NCI-H82 treated with DMSO at 0.1 percent for 48 hours (cell line): Measurements from ENCODE around the gene NAA30.

Experiments used
- DNase-seq: peaks from one replicate; lab custom pipeline; 2025; ENCODE audit not compliant: unreplicated experiment; lab: John Stamatoyannopoulos, UW

NAA30 gene

GRCh38 chr14:57392830-57393229, 2.4 kb downstream of the NAA30 start:
- DNase-seq: no peak

DNA sequence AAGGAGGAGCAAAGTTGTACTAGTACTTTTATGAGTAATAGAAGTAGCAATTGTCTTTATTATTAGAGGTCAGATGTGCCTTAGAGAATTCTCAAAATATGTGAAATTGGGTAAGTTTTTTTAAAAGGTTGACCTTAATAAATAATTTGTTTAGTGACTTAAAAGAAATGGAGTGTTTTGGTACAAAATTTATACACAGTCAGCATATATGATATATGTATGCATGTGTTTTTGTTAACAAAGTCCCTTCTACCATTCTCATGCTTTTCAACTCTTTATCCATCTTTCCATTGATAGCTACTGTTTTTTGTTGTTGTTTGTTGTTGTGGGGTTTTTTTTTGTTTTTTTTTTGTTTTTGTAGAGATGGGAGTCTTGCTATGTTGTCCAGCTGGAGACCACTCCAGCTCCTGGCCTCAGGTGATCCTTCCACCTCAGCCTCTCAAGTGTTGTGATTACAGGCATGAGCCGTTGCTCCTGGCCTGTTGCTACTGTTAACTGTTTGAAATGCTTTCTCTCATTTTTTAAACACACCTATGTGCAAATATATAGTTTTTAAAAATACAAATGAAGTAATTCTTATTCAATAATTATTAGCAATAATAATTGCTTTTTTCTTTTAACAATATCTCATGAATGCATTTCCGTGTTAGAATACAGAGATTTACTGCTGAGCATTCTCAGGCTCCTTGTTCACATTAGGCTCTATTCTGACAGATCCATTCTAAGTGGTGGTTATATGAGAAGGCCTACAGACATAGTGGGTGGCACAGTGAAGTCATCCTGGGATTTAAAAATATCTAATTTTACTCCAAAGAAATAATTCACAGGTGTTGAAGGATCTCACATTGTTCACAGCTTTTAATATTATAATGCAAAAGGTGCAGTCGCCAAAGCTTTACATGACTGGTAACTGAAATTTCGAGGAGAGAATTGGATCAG, 10.4 kb downstream of the NAA30 start:
- no peak for DNase-seq

- DNase-seq: no peak
Observed at GRCh38 chr14:57401501-57401900, 11.1 kb downstream of the NAA30 start.

GRCh38 chr14:57402173-57402852, 11.9 kb downstream of the NAA30 start:
- no peak for DNase-seq

GRCh38 chr14:57403521-57403864, 13.1 kb downstream of the NAA30 start:
- no peak for DNase-seq

DNA sequence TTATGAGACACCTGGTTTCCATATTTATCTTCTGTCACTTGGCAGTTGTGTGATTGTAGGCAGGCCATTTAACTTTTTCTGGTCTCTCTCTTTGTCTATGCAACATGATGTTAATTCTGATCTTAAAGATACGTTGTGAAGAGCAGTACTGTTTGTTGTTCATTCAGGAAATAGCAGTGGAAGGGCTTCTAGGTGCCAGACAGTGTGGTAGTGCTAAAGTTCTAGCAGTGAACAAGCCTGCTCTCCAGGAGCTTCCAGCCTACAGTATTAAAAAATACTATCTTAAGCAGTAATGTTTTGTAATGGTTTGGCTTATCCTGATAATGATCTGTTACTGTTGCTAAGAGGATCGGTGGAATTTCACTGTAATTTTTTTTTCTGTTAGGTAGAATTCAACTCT, 15.2 kb downstream of the NAA30 start:
- no peak for DNase-seq

DNA sequence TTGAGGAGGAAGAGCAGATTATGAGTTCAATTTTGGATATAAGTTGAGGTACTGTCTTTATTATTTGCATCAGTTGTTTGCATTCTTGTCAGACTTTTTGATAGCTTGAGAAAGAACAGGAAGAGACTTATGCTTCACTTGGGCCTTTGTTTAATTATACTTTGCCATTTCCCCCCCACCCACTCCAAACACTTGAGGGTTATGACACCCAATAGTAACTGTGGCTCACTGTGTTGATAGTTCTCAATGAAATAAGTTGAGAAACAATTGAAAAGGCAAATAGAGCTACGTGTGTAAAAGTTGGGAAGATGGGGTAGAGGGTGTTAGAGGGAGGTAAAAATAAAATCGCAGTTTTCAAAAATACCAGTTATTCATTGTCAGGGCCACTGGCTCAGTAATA, 17.7 kb downstream of the NAA30 start:
- no peak for DNase-seq

GRCh38 chr14:57408634-57409033, 18.2 kb downstream of the NAA30 start:
- no peak for DNase-seq

GRCh38 chr14:57412341-57412740, 22.0 kb downstream of the NAA30 start:
- DNase-seq: no peak

- no peak for DNase-seq
Observed at GRCh38 chr14:57413849-57414248, 23.5 kb downstream of the NAA30 start.

- DNase-seq: no peak
Observed at GRCh38 chr14:57417228-57417627, 26.8 kb downstream of the NAA30 start.

DNA sequence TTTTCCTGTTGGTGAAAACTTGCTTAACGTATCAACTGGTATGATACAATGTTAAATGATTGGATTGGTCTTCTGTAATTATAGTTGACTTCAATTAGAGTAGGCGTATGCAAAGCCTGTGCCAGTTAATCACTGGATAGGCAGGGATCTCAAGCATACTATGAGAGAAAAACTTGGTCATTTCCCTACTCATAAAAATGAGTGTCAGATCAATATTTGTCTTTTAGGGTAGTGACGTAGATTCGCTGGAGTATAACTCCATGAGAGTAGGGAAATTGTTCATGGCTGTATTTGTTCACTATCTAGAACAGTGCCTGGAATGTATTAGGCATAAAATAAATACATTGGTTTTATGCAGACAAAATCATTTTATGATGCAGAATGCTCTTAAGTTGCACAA, 28.6 kb downstream of the NAA30 start:
- DNase-seq: no peak

- DNase-seq: no peak
Observed at GRCh38 chr14:57420033-57420432, 29.6 kb downstream of the NAA30 start.

DNA sequence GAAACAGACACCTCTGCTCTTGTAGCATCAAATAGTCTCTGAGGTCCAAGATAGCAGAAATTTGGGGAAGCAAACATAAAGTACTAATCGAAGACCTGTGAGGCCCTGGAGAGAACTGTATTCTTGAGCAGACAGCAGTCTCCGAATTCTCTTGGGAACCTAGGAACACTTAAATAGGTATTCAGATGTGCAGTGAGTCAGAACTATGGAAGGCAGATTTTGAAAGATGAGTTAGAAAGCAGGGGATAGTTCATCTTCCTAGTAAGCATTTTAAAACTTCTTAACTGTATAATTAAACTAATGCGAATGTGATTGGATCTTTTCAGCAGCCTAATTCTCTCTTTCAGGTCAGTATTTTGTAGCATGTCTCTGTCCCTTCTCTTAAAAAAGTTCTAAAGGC, 30.6 kb downstream of the NAA30 start:
- no peak for DNase-seq

- DNase-seq: no peak
Observed at GRCh38 chr14:57435923-57436322, 45.5 kb downstream of the NAA30 start.

- DNase-seq: no peak
Observed at GRCh38 chr14:57461777-57462320, 71.5 kb downstream of the NAA30 start.

DNA sequence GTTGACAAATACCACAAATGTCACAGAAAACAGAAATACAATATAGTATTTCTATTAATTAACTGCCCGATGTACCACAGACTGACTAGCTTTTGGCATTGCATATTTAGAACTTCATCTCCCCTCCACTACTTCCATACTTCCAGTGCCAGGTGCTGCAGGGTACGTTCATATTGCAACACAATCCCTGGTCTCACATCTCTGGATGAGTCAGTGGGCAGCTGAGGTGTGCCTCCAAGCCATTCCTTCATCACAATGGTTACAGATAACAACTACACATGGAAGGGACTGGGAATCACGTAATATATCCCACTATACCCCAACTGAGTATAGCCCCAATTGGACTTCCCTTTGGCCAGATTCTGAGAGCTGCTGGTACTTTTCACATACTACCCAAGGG, 72.2 kb downstream of the NAA30 start:
- DNase-seq: no peak

- no peak for DNase-seq
Observed at GRCh38 chr14:57464008-57464730, 73.8 kb downstream of the NAA30 start.
